D341Med (cell line): ENCODE data around the gene APH1B.

Source experiments
- DNase-seq: peaks from one replicate; pipeline ENCODE4 v3.0.0; 2012; ENCODE audit warnings: low spot score

The APH1B gene

GRCh38 chr15:63353887-63354286 is 76.5 kb downstream of the APH1B start:
- no peak for DNase-seq

- no peak for DNase-seq
Measured at GRCh38 chr15:63354821-63355650, 77.6 kb downstream of the APH1B start.

- DNase-seq: no peak
Measured at GRCh38 chr15:63357061-63357460, 79.7 kb downstream of the APH1B start.

- no peak for DNase-seq
Measured at GRCh38 chr15:63357731-63358130, 80.3 kb downstream of the APH1B start.

GRCh38 chr15:63358241-63359029 is 81.0 kb downstream of the APH1B start:
- no peak for DNase-seq
